Right renal pelvis (tissue), 4 donors: ENCODE measurements around the gene HPS3. TPM values are rescaled to one million over a fixed set of nuclear protein-coding genes. Genes with fewer than 3 reads are reported as not detected.
"Not testable (repeated sequence)": the region's sequence is repeated elsewhere in the genome, so short reads cannot be mapped to it uniquely, and the experiment has no call there.

Experiments used
- DNase-seq, 4 donors: peaks; one replicate each; pipeline ENCODE4 v3.0.0-alpha.2; 2013; ENCODE audit warnings: low read depth in 4 of 4, low spot score in 3 of 4, missing footprints in 1 of 4
- polyA plus RNA-seq, 4 donors: library from polyadenylated mRNA; unstranded; fragments of 120-200 nt; gene quantifications; one replicate each; pipeline ENCODE4 v1.2.1, GENCODE V29; 2013; ENCODE audit not compliant: insufficient read length in 4 of 4

The HPS3 gene, protein sequence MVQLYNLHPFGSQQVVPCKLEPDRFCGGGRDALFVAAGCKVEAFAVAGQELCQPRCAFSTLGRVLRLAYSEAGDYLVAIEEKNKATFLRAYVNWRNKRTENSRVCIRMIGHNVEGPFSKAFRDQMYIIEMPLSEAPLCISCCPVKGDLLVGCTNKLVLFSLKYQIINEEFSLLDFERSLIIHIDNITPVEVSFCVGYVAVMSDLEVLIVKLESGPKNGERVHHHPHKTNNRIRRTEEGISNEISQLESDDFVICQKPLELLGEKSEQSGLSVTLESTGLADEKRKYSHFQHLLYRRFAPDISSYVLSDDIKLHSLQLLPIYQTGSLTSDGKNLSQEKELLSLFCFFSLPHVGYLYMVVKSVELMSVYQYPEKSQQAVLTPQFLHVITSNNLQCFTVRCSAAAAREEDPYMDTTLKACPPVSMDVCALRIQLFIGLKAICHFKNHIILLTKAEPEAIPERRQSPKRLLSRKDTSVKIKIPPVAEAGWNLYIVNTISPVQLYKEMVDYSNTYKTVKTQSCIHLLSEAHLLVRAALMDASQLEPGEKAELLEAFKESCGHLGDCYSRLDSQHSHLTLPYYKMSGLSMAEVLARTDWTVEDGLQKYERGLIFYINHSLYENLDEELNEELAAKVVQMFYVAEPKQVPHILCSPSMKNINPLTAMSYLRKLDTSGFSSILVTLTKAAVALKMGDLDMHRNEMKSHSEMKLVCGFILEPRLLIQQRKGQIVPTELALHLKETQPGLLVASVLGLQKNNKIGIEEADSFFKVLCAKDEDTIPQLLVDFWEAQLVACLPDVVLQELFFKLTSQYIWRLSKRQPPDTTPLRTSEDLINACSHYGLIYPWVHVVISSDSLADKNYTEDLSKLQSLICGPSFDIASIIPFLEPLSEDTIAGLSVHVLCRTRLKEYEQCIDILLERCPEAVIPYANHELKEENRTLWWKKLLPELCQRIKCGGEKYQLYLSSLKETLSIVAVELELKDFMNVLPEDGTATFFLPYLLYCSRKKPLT
- 10 to 100 TPM; 31.8 to 36.7 (median 34.8) TPM for polyA plus RNA-seq

DNA sequence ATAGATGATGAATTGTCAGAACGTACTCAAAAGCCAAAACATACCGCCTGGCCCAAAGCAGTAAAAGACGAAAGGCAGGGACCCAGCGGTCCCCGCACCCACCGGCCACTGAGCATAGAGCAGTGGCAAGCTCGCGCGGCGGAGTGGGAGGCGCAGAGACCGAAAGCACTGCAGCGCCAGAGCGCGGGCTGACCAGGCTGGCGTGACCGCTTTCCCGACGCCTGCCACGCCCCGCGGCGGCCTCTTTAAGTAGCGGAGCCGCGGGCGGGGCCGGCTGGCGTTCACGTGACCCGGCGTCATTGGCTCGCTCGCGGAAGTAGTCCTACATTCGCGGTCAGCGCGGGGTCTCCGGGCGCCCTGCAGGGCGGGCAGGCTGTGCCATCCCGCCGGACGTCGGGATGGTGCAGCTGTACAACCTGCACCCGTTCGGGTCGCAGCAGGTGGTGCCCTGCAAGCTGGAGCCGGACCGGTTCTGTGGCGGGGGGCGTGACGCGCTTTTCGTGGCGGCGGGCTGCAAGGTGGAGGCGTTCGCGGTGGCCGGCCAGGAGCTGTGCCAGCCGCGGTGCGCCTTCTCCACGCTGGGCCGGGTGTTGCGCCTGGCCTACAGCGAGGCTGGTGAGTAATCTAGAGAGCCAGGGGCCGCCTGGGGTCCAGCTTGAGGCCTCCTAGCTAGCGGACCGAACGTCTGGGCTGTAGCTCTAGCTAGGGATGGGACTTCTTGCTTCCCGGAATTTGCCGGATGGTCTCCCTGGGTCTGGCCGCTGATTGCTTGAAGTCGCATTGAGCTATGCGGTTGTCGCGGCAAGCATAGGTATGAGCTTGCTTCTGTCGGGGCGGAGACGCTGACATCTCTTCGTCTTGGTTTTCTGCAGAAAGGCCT is at the start of gene HPS3:
HPS3 (plus strand) TSS at position 313 of the 880 bp plus-strand sequence; CDS start at position 399, 86 bp downstream.
- peak; percentile 86 to 88 (median 86) for DNase-seq

DNA sequence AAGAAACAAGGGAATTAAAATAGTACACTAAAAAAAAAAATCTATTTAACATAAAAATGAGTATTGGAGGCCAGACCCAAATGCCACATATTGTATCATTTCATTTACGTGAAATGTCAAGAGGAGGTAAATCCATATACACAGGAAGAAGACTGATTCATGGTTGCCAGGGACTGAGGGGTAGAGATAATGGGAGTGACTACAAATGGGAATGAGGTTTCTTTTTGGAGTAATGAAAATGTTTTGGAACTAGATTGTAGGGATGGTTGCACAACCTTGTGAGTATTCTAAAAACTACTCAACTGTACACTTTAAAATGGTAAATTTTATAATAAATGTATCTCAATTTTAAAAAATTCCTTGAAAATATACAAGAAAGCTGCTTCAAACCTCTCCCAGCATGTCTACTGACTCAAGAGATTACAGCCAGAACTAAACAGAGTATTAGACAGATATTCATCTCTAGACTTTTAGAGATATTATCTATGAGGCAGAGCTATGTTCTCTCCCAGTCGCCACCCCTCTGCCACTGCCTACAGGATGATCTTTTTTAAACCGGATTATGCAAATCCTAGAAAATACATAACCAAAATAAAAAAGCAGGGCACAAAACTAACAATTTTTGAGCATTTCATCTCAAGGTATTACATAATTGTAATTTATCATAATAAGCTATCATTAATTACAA is 49.3 kb upstream of the HPS3 start:
- no peak for DNase-seq

DNA sequence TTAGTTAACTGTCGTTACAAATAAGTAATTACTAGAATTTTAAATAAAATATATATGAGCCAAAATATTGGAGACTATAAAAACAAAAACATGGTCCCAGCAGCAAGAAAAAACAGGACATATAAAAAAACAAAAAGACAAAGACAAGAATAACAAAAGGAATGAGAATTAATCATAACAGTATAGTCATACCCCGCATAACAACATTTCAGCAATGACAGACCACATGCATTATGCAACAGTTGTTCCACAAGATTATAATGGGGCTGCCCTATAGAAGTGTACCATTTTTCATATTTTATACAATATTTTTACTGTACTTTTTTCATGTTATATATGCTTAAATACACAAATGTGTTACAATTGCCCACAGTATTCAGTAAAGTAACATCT is 48.7 kb upstream of the HPS3 start:
- no peak for DNase-seq

DNA sequence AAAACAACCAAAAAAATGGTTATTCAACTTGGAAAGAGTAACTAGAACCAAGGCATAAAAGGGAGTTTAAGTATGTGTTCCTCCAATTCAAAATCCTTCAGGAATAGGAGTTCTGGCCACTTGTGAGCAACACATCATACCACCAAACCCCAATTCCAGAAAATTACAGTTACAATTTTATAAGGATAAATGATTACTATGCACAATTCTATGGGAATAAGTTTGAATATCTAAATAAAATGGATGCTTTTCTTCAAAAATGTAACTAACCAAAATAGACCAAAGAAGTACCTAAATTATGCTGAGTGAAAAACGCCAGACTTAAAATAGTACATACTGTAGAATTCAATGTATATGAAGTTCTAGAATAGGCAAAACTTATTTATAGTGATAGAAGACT is 47.7 kb upstream of the HPS3 start:
- DNase-seq, result no peak

DNA sequence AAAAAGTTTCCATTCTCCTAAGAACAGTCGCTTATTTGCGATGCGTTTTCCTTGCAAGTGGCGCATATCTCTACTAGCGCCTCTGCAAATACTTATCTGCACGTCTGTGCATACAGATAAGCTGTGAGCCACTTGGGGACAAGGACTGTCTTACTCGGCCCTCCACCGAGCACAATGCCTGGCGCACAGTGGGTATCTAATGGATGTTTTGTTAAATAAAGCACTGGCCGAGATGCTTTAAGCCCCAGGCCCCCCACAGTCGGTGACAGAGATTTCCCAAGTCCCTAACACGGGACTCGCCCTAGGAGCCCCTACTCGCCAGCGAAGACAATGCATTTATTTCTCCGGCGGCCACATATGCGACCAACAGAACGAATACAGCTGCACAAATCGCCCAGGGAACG is 43.6 kb upstream of the HPS3 start:
- peak; percentile 5 to 35 (median 32) for DNase-seq

DNA sequence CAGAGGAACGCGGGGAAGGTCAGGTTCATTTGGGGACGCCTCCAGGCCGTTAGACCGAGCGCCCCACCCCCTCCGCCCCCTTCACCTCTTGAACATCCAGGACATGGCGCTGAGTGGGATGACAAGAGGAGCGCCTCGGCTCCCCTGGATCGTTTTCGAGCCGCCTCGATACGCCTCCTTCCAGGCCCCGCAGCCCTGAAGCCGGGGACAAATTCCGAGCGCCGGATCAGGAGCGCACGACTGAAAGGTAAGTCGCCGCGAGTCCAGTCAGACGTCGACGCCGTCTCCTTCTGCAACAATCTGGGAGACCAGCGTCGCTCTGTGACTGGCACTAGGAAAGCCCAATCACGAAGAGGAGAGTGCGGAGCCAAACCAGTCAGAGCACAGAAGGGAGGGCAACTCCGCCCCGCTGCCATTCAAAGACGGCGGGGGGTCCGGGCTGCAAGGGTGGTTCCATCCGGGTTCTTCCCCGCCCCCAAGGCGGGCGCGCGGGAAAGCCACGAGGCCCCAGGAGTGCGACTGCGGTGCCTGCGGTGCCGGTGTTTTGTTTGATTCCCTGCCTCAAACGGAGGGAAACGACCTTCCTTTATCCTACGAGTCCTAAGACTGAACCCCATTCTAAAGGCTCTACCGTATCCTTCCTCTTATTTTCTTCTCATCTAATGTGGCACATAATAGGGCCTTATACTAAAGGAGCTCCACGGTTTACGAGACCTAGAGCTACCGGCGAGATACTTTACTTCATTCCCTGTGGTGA is 43.0 kb upstream of the HPS3 start, which contains the start of gene HLTF:
HLTF (minus strand) TSS at position 302 of the 757 bp plus-strand sequence; CDS start at position 105, 197 bp downstream.
- peak; percentile 87 to 96 (median 94) for DNase-seq

DNA sequence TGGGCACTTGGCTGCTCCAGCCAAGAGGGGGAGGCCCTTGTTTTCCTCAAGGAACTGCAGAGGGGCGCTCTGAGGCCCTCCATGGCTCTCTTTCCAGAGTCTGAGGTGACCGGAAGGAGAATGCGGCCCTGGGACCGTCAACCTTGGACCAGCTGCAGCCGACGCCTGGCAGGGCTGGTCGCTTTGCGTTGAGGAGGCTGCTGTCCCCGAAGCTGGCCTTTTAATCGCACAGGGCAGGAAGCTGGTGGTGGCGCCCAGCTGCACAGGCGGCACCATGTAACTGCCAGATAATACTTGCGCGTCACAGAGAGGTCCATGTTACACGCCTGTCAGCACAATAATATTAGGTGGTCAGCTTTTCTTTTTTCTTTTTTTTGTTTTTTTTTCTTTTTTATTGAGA is 42.2 kb upstream of the HPS3 start:
- no peak for DNase-seq

DNA sequence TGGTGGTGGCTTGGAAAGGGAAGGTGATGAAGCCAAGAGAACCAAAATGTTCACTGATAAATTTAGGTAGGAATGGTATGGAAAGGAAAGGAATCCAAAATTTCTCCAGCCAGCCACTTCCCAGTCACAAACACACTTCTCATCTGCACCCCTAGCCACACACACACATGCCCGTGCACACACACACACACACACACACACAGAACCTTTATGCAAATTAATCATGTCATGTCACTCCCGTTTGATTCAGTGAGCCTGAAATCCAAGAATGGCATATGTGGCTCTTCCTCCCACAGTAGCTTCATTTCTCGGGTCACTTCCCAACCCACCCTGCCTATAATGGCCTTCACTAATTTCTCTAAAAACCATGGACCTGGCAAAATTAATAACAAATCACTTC is 40.0 kb upstream of the HPS3 start:
- DNase-seq, result no peak

DNA sequence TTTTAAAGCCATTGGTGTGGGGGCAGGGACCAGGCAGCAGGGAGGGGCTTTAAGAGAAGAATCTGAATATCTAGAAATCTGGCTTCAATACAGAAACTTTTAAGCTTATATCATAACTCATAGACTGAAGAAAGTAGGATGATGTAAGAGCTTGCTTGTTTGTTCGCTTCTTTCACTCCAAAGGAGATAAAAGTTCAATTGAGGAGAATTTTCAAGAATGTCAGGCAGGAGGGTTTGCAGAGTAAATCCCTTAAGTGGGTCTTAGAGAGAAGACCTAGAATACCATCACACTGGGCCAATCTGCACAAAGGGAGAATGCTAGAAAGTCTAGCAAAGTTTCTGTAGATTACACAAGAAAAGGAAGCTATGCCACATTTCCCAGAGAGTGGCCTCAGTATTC is 39.0 kb upstream of the HPS3 start:
- DNase-seq, result no peak

DNA sequence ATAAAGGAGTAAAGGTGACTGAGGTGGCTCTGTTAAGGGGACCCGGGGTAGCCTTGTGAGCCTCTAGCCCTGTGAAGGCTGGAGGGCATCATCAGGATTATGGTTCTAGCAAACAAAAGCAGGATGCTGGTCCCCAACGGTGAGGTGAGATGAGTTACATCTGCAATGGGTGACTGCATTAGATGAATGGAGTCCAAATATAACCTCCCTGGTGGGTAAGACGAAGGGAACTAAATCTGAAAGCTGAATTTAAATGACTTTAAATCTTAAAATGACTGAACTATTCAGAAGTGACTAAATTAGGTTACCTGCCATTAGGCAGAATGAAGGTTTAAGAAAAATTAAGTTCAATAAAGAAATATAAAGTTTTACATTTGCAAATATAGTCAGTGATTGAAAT is 38.5 kb upstream of the HPS3 start:
- no peak for DNase-seq

DNA sequence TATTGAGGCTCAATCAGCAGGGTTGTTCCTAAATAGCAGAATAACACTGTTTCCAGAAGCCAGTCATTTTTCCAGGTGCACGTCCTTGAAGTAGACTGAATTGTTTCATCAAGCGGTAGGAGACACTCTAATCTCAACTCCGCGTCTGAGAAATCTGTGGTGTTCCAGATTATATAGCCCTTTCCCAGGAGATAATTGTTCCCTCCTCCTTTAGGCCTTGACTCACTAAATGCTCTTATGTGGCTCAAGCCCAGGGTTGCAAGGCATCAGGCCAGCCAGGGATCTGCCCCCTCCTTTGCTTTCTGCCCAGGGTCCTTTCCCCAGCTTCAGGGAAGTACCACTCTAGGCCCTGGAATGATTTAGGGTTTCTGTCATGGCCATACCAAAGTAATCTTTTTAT is 37.5 kb upstream of the HPS3 start:
- no peak for DNase-seq

DNA sequence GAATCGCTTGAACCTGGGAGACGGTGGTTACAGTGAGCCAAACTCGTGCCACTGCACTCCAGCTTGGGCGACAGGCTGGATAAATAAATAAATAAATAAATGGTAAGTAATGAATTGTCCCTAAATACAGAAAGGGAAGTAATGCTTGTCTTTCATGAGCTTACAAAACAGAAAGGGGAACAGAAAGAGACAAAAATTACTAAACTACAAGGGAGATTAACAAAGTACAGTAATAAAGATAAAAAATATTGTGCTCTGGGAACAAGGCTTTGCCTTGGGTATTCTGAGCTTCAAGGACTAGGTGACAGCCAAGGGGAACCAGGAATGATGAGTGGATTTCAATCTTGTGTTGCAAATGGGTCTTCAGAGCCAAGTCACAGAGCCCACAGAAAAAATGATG is 34.0 kb upstream of the HPS3 start:
- DNase-seq, result no peak

DNA sequence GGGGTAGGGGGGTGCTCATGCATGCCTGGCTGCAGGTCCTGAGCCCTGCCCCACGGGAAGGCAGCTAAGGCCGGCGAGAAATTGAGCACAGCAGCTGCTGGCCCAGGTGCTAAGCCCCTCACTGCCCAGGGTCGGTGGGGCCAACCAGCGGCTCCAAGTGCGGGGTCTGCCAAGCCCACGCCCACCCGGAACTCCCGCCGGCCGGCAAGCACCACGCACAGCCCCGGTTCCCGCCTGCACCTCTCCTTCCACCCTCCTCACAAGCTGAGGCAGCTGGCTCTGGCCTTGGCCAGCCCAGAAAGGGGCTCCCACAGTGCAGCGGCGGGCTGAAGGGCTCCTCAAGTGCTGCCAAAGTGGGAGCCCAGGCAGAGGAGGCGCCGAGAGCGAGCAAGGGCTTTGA is 31.5 kb upstream of the HPS3 start:
- not testable (repeated sequence) for DNase-seq

DNA sequence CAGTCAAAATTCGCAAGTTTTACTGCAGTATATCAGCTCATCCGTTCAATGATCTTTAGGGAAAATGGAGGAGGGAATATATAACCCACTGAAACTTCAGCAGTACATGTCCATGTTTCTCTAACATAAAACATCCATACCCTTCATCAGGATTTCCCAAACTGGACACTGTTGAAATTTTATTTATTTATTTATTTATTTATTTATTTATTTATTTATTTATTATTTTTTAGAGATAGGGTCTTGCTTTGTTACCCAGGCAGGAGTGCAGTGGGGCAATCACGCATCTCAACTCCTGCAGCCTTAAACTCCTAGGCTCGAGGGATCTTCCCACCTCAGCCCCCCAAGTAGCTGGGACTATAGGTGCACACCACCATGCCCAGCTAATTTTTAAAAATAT is 28.3 kb upstream of the HPS3 start:
- DNase-seq, result no peak

DNA sequence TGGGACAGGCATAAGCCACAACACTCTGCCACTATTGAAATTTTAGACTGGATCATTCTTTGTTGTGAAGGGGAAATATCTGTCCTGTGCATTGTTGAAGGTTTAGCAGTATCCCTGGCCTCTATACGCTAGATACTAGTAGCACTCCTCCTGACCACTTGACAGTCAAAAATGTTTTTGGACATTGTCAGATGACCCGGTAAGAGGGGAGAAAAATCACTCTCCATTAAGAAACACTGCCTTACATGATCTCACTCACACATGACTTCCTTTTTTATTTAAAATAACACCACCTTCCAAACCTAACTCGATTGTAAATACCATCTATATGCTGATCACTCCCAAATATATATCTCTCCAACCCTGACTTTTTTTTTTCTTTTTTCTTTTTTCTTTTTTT is 27.8 kb upstream of the HPS3 start:
- no peak for DNase-seq

DNA sequence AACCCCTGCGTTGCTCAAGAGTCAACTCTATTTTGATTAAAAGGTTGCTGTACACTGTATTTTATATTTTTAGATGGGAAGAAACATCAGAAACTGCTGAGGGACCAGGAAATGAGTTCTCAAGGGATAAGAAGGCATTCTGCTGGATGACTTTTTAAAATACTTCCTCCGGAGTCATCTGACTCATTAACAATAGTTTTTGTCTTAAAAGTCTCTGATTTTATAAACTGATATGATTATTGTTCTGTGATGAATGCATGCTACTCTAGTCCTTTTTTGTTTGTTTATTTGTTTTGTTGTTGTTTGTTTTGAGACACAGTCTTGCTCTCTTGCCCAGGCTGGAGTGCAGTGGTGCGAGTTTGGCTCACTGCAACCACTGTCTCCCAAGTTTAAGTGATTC is 25.0 kb upstream of the HPS3 start:
- no peak for DNase-seq

DNA sequence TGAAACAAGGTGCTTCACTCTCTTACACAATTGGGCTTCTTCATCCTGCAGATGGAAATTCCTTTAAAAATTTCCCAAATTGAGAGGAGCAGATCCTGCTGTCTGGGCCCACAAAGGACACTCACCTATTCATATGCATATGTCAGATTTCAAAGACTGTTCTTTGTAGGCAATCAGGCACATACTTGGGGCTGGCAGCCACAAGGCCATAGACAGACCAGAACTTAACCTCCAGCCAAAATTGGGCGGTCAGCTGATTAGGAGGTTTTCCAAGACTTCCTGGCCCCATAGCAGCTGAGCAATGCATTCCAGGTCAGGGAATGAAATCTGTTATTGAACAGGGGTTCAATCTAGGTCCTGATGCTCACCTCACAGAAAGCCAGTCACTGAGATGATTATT is 15.0 kb upstream of the HPS3 start:
- no peak for DNase-seq

DNA sequence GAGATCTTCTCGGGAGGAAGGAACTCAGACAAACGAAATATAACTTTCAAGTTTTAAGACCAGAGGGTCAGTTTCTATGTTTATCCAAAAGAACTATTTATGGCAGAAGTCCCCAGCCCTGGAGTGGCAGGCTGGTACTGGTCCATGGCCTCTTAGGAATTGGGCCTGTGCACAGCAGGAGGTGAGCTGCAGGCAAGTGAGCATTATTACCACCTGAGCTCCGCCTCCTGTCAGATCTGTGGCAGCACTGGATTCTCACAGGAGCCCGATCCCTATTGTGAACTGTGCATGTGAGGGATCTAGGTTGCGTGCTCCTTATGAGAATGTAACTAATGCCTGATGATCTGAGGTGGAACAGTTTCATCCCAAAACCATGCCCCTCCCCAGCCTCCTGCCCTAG is 14.3 kb upstream of the HPS3 start:
- no peak for DNase-seq

DNA sequence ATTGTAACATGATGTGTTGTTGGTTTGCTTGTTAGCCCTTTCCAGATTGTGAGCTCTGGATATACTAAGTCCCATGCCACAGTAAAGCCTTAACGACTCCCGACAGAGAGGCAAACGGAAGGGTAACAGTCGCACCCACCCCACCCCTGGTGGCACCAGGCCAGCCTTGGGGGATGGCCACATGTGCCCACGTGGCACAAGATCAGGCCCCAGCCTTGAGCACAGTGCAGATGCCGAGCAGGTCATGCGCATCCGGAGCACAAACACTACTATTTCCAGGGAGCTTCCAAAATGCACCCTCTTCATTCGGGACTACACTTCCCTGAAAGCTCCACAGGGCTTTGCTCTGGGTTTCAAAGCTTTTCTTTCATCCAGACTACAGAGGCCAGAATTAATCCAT is 10.7 kb upstream of the HPS3 start:
- no peak for DNase-seq
